HepG2 (cell line): Measurements from ENCODE around the gene ARAP1. TPM values are rescaled to one million over a fixed set of nuclear protein-coding genes. Genes with fewer than 3 reads are reported as not detected.

Experiments used
- ATF7 ChIP-seq, 2 experiments: fragments of 450-650 bp in 1 of 2; sonication (generic) in 1 of 2; formaldehyde crosslinking in 1 of 2; IDR thresholded peaks; 2 replicates each; pipeline versions ENCODE4 v1.4.0 to v1.6.1; 2016 to 2020; ENCODE audit warnings: antibody characterized with exemption in 1 of 2, mild to moderate bottlenecking in 1 of 2, missing genetic modification reagents in 1 of 2
- CEBPB ChIP-seq: IDR thresholded peaks from 2 replicates; pipeline ENCODE4 v1.6.1; 2011; ENCODE audit warnings: low read depth, low read length, improper control_type of control experiment, borderline replicate concordance
- HNF1A ChIP-seq, 2 experiments: sonication (generic) in 1 of 2; formaldehyde crosslinking in 1 of 2; IDR thresholded peaks; 2 replicates each; pipeline versions ENCODE4 v1.4.0 to v1.6.1; 2016 to 2020; ENCODE audit warnings: borderline replicate concordance in 1 of 2, low read depth in 1 of 2, mild to moderate bottlenecking in 1 of 2, missing genetic modification reagents in 1 of 2
- MTA1 ChIP-seq: sonication (generic); formaldehyde crosslinking; IDR thresholded peaks from 2 replicates; pipeline ENCODE4 v1.4.0; 2020; ENCODE audit warnings: missing genetic modification reagents, mild to moderate bottlenecking, borderline replicate concordance
- ZBTB34 ChIP-seq: sonication (generic); formaldehyde crosslinking; IDR thresholded peaks from 2 replicates; pipeline ENCODE4 v1.8.0; 2022; ENCODE audit warnings: mild to moderate bottlenecking, missing genetic modification reagents
- ZNF687 ChIP-seq: sonication (generic); formaldehyde crosslinking; IDR thresholded peaks from 2 replicates; pipeline ENCODE4 v1.5.1; 2020; ENCODE audit warnings: mild to moderate bottlenecking, missing genetic modification reagents, moderate library complexity
- ZNF772 ChIP-seq: sonication (generic); formaldehyde crosslinking; IDR thresholded peaks from 2 replicates; pipeline ENCODE4 v1.5.0; 2020; ENCODE audit warnings: mild to moderate bottlenecking, missing genetic modification reagents
- polyA plus RNA-seq, 8 experiments: library from polyadenylated mRNA; depleted of rRNA in 3 of 8; stranded (reverse) in 7 of 8; unstranded in 1 of 8; fragments of >200 nt; fragmentation: Illumina TruSeq in 4 of 8; extraction: Trizol in 4 of 8; gene quantifications; 2 replicates each; pipeline versions ENCODE4 v1.2.1 to v1.2.3, GENCODE V29; 2011 to 2016; ENCODE audit warnings: low read depth in 4 of 8, missing spikeins in 1 of 8, mixed read lengths in 1 of 8; ENCODE audit not compliant: insufficient read depth in 1 of 8
- total RNA-seq, 5 experiments: library from RNA; depleted of rRNA; stranded (reverse); fragments of >200 nt; fragmentation: Illumina TruSeq; extraction: Trizol; gene quantifications; 2 replicates each; pipeline ENCODE4 v1.2.3, GENCODE V29; 2016; ENCODE audit warnings: low read depth in 1 of 5
- TF ChIP-seq, protein P1 (sequence below): IDR thresholded peaks from 2 replicates; pipeline ENCODE4 v1.4.0; 2020; ENCODE audit warnings: mild to moderate bottlenecking, missing genetic modification reagents

ARAP1 gene
- total and polyA plus RNA-seq, 2 of the 13 experiments (the other 11 are each of a cell fraction or from before 2014, with no cell fraction given) = 43.2 to 55.5 TPM

- TF ChIP-seq, protein P1, sequence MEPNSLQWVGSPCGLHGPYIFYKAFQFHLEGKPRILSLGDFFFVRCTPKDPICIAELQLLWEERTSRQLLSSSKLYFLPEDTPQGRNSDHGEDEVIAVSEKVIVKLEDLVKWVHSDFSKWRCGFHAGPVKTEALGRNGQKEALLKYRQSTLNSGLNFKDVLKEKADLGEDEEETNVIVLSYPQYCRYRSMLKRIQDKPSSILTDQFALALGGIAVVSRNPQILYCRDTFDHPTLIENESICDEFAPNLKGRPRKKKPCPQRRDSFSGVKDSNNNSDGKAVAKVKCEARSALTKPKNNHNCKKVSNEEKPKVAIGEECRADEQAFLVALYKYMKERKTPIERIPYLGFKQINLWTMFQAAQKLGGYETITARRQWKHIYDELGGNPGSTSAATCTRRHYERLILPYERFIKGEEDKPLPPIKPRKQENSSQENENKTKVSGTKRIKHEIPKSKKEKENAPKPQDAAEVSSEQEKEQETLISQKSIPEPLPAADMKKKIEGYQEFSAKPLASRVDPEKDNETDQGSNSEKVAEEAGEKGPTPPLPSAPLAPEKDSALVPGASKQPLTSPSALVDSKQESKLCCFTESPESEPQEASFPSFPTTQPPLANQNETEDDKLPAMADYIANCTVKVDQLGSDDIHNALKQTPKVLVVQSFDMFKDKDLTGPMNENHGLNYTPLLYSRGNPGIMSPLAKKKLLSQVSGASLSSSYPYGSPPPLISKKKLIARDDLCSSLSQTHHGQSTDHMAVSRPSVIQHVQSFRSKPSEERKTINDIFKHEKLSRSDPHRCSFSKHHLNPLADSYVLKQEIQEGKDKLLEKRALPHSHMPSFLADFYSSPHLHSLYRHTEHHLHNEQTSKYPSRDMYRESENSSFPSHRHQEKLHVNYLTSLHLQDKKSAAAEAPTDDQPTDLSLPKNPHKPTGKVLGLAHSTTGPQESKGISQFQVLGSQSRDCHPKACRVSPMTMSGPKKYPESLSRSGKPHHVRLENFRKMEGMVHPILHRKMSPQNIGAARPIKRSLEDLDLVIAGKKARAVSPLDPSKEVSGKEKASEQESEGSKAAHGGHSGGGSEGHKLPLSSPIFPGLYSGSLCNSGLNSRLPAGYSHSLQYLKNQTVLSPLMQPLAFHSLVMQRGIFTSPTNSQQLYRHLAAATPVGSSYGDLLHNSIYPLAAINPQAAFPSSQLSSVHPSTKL (CRISPR knock-in tag) = peak; percentile 64
- TF ChIP-seq ATF7 (IDR thresholded peaks at IDR 0.05) = no peak
- TF ChIP-seq ATF7 (CRISPR knock-in tag; IDR thresholded peaks at IDR 0.05) = no peak
- no peak for TF ChIP-seq HNF1A (IDR thresholded peaks at IDR 0.05; ENCODE audit: low read depth)
- TF ChIP-seq HNF1A (CRISPR knock-in tag; IDR thresholded peaks at IDR 0.05; ENCODE audit: borderline replicate concordance) = peak; percentile 41; the same call in 1 of the 2 replicates
- TF ChIP-seq ZBTB34 = 0 out of 2 replicates have a peak, but pooled peaks have one; percentile 3
- TF ChIP-seq ZNF772 = peak; percentile 30; the same call in 1 of the 2 replicates
- TF ChIP-seq ZNF687 (CRISPR knock-in tag) = no peak; the same call in 1 of the 2 replicates
- TF ChIP-seq CEBPB = no peak
- peak; percentile 85; the same call in 1 of the 2 replicates for TF ChIP-seq MTA1 (CRISPR knock-in tag)
Measured at GRCh38 chr11:72786305-72787215, 34.4 kb upstream of the ARAP1 start (continued).
